Bone marrow (tissue), 2 donors: ENCODE data around the gene PAK2.
A peak's percentile ranks its signal among the peaks of the same experiment; 100 is the strongest.
"Not testable (repeated sequence)": the region's sequence is repeated elsewhere in the genome, so short reads cannot be mapped to it uniquely, and the experiment has no call there.

Source experiments
- DNase-seq, 2 donors: peaks; one replicate each; lab custom pipeline; 2025; lab: John Stamatoyannopoulos, UW

Gene PAK2

DNA sequence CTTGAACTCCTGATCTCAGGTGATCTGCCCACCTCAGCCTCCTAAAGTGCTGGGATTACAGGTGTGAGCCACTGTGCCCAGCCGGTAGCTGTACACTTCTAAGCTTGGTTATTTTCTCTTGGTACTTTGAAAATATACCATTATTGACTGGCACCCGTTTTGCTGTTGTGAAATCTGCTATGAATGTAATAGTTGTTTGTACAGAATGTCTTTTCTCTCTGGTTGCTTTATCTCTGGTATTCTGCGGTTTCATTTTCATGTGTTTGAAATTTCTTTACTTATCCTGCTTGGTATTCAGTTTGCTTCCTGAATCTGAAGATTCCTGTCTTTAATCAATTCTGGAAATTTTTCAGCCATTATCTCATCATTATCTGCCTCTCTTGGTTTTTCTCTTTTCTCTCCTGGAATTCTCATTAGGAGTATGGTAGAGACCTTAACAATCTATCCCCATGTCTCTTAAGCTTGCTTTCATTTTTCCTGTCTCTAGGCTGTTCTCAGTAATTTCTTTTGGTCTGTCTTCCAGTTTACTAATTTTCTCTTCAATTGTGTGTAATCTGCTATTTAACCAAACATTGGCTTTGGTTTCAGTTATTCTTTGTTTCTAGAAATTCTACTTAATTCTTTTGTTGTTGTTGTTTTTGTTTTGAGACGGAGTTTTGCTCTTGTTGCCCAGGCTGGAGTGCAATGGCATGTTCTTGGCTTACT is 2.8 kb upstream of the PAK2 start:
- DNase-seq = no peak

DNA sequence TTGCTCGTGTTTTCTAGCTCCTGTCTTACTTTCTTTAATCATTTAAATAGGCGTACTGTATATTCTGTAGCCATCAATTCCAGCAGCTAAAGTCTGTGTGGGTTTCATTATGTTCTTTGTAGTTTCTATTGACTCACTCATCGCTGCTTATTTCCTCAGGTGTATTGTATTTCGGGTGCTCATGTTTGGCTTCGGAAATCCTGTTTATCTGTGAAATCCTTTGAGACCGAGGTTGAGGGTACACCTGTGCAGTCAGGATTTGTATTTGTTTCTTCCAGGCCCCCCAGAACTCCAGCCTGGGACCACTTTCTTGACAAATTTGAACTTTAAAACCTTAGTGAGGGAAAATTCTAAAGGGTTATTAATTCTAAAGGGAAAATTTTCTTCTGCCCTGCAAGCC is 2.0 kb upstream of the PAK2 start:
- no peak for DNase-seq

DNA sequence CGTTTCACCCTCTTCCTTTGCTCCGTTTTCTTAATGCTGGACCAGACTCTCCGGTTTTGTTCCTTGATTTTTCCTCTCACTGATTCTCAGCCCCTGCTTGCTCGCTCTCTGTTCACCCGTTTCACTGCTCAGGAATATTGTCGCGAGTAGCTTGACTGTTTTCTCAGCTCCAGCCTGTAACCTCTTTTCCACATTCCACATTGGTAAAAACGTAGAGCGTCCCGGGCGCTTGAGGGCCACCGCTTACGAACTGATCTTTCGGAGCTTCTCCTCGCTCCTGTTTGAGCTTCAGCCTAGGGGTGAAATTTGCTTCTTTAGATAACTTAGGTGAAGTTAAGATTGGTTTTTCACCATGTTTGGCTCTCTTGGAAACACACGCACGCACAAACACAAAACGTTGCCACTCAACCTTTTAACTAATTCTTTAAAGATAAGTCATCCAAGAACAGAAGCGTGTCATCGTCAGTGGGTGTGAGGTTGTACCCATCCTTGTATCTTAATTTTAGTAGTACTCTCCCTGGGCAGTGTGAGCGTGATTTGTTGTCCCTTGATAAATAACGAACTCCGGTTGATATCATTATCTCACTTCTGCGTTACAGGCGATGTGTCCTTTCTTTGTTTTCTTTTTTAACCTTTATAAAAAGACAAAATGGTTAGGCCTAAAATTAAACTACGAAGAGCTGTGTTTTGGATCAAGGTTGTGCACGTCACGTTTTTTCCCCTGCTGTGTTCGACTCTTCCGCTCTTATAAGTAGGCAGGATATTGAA is 1.0 kb downstream of the PAK2 start:
- no peak for DNase-seq

DNA sequence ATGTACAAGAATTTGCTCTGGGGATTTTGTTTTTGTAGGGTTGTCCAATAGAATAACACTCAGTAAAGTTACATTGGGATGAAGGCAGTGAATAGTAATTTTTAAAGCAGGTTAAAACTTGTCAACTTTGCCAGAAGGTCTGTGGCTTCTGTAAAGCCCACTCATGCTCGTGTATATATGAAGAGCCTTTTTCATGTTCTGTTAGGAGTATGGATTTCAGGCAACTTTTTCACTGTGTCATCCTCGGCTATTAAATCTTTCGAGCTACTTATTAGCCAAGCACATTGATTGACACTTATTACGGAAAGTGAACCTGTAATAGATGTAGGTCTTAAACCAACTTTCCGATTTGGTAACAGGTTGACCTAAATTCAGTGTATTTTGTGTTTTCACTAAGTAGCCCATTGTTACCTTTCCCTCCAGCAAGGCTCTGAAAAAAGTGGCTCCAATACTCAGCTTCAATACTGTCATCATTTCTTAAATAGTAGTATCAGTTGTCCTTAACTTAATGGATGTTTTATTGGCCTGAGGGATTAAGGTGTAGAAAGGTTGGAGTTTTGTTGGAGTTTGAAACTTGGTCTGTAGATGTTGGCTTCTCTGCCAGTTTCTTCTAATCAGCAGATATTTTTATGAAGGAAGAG is 1.7 kb downstream of the PAK2 start:
- DNase-seq = no peak

DNA sequence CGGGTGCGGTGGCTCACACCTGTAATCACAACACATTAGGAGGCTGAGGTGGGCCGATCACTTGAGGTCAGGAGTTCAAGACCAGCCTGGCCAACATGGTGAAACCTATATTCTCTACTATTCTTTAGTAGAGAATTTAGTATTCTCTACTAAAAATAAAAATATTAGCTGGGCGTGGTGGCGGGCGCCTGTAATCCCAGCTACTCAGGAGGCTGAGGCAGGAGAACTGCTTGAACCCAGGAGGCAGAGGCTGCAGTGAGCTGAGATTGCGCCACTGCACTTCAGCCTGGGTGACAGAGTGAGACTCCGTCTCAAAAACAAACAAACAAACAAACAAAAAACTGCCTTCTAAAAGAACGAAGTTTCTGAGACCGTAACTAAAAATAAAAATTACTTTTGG is 3.9 kb downstream of the PAK2 start:
- DNase-seq = not testable (repeated sequence)

DNA sequence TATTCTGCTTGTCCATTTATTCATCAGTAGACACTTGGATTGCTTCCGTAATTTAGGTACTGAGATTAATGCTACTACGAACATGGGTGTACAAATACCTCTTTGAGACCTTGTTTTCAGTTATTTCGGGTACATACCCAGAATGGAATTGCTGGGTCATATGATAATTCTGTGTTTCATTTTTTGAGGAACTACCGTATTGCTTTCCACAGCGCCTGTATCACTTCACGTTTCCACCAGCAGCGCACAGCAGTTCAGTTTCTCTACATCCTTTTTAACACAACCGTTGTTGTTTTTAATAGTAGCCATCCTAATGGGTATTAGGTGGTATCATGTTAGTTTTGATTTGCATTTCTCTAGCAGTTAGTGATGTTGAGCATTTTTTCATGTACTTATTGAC is 9.5 kb downstream of the PAK2 start:
- no peak for DNase-seq

DNA sequence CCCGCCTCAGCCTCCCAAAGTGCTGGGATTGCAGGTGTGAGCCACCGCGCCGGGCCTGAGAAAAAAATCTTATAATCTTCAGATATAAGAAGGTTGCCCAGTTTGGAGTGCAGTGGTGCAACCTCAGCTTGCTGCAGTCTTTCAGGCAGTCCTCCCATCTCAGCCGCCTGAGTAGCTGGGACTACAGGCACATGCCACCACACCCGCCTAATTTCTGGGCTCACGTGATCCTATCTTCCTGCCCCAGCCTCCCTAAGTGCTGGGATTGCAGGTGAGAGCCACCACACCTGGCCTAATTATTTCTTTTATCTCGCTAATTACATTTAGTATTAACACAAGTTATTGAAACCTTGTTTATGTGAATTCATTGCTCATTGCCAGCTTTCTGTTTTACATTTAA is 13.5 kb downstream of the PAK2 start:
- DNase-seq = no peak

DNA sequence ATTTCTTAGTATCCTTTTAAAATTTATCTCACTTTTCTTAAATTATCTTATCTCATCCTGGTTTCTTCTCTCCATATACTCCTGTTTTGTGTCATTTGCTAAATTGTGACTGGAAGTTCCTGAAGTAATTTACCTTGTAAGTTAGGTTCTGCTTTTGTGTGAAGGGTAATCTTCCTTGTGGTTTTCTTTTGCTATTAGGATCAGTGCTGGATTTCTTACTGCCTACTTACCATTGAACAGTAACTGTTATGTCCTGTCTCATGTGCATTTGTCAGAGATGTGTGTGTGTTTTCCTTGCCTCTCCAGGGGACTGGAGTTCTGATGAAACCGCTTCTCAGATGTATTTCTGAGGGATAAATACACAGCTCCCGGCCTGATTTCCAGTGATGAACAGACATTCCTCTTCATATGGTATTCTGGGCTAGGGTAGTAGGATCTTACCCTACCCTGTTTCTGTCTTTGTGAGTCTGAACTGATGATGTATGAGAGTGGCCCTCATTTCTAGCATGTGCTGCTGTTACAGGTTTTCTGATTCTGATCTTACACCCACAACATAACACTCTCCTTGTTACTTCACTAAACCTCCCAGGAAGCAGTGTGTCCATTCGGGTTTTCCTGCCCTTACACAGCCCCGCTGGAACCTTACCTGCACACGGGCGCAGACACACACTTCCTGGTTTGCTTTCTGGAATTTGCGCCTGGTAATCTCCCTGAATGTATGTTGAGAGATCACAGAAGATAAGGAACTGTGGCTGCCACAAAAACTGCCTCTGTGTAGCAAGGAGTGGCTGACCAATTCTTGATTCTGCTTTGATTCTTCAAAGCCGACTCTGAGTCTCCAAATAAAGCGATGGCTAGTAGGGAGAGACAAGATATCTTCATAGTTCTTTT is 14.7 kb downstream of the PAK2 start:
- no peak for DNase-seq

DNA sequence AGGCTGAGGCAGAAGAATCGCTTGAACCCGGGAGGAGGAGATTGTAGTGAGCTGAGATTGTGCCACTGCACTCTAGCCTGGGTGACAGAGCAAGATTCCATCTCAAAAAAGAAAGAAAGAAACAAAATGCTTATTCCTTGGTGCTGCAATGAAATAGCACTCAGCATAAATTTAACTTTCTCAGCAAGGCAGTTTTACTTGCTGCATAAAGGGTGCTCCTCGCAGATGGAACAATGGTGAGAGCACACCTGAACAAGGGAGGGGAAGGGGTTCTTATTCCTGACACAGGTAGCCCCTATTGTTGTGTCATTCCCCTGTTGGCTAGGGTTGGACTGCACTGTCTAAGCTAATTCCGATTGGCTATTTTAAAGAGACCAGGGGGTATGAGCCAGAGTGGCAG is 17.1 kb downstream of the PAK2 start:
- no peak for DNase-seq

DNA sequence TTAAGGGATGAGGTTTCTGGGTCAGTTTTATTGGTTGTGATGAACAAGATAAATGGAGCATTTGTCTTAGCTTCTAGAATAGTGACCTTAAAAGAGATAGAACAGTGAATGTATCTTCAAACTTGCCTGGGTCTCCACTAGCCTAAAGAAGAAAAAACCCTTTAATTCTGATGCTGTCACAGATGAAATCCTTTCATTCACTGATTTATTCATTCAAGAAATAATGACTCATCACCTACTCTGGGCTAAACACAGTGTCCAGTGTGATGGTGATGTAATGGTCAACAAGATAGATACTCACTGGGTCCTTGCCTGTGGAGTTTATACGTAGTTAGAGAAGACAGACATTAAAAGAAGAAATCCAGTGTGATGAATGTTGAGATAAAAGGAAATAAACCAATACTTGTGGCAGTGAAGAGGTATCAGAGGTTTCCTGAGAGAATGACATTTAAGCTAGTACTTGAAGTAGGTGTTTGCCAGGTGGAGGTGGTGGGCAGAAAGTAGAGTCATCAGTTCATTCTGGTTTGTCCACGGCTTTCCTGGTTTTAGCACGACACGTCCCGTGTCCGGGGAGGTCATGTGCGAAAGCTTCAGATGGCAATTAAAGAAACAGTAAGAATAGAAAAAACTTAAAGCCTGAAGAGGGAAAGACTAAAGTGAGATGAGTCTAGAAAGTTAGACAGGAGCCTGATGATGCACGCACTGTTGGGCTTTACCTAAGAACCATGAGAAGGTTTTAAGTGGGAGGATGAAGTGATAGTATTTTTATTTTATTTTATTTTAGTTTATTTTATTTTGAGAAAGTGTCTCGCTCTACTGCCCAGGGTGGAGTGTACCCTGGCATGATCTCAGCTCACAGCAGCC is 18.5 kb downstream of the PAK2 start:
- no peak for DNase-seq

DNA sequence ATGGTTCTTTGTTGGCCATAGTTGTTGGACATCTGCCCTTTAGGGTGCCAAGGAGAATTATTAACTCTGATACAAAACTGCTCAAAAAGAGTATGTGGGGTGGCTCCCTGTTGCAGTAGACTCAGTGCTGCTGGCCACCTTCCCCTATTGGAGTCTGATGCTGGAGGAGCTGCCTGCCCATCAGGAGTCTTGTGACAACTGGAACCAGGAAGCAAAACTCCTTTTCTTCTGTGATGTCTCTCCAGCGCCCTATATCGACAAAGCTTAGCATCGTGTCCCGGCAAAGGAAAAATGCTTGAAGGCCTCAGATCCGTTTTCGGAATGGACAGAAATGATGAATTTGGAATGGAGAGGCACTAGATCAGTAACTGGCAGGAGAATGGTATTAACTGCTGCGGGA is 23.5 kb downstream of the PAK2 start:
- DNase-seq = no peak

DNA sequence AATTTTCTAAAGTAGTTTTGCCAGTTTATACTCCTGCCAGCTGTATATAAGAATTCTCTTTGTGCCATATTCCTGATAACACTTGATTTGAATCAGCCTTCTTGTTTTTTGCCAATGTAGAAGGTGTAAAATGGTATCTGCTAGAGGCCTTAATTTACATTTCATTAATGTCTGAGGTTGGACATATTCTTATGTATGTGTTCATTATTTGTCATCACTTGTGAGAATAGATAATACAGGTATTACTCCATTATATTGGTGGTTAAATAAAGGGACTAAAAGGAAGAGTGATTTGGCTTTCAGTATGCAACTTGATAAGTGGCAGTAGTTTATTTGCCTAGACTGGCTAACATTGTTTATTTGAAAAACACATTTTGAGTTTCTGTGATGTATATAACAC is 25.8 kb downstream of the PAK2 start:
- no peak for DNase-seq

DNA sequence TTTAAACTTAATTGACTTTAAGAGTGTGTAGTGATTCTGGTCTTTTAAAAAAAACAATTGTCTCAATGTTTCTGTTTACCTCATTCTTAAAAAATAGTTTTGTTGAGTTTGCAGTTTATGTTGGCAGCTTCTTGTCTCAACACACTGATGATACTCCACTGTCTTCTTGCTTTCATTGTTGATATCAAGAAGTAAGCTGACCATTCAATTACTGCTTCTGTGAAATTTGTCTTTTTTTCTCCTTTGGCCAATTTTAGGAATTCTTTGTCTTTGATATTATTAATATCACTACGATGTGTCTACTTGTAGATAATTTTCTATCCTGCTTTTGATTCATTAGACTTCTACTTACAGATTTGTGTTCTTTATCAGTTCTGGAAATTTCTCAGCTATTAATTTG is 31.4 kb downstream of the PAK2 start:
- no peak for DNase-seq

DNA sequence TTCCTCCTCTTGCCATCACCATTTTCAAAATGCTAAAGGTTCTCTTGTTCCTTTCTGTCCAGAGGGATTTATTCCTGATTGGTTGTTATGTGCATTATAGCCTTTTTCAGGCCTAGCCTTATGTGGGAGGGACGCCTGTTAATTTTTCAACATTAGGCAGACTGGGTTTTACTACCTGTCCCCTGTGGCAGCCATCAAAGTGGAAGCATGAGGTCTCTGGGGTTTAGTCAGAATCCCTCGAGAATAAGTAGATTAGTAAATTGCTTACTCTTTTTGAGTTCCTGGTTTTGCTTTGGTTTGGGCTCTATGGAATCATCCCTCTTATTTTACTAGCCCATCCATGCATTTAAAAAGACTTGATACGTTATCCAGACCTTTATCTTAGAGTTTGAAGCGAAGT is 32.4 kb downstream of the PAK2 start:
- DNase-seq = no peak

DNA sequence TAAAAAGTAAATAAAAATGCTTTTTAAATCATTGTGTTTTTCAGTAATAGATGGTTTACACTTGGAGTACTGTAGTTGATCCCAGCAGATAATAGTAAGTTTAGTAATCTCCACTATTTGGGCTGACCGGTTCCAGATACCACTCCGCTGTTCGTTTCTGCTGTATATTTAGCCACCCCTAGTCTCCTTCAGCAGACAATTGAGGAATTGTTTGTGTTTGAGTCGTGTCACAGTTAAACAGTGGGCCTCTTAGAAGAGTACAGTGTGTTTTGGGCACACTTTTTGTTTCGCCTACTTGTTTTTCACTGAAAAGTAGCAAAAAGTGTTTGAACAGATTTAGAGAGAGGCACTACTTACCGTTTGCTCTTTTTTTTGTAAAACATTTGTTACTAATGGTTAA is 33.2 kb downstream of the PAK2 start:
- no peak for DNase-seq

DNA sequence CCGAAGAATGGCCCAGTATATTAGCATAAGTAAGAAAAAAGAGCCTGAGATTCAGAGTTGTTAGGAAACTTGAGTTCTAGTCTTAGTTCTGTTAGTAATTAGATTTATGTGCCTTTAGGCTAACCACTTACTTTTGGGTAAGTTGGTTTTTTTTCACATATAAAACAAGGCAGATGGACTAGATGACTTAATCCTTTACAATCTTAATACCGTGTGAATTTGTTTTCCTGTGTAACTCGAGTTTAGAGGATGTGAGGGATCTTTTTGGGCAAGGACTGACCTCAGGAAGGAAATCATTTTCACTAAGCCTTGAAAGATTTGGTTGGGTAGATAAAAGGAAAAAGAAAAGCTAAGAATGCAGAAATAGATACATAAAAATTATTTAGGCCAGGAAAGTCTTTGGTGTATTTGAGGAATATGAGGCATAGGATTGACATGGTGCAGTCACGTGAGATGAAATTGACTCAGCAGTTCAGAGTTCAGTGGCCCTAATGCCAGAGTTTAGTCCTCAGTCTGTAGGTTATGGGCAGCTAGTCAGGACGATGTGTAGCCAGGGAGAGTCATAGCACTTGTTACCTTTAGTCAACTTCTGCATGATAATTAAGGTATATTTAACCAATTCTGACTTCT is 34.6 kb downstream of the PAK2 start:
- peak in 1 of 2 donors; percentile 8 for DNase-seq

DNA sequence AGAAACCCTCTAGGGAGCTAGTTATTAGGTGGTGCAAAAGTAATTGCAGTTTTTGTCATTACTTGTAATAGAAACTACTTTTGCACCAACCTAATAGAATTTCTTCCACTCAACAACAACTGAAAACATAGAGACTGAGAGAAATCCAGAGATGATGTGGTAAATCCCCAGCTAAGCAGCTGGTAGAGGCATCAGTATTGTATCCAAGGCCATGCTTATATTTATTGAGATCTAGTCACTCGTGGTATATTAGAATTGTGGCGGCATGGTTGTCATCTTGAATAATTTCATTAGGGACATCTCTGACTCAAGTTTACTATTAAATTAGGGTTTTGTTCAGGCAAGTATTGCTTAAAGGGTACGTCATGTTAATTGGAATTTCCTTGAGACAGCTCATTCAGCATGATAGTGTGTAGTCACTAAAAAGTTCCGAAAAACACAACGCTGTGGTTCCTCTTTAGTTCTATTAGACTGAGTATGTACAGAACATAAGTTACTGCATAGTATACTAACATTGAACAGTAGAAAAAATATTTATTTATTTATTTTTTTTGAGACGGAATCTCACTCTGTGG is 35.3 kb downstream of the PAK2 start:
- DNase-seq = no peak

DNA sequence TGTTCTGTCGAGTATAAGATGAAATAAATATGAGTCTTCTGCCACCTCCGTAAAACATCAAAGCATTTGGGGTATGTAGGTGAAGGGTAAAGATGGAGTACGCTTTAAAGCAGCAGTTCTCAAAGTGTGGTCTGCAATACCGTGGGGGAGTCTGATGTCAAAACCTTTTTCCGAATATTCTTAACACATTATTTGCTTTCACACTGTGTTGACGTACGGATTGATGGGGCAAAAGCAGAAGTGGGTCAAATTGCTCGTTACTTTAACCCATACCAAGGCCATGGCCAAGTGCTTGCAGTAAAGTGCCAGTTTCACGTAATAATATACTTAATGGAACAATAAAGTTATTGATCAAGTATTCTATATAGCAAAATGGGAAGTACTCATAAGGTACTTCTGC is 36.3 kb downstream of the PAK2 start:
- DNase-seq = no peak

DNA sequence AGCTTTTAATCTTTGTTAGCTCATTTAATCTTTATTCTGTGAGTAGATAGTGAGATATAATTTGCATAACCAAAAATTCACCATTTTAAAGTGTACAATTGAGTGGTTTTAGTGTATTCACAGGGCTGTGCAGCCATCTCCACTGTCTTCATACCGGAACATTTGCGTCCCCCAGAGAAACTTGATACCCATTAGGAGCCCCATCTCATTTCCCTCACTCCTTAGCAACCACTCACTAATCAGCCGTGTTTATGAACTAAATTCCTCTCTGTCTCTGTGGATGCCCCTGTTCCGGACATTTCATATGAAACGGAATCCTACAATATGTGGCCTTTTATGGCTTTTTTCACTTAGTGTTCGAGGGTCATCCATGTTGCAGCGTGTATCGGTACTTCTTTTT is 38.2 kb downstream of the PAK2 start:
- no peak for DNase-seq

DNA sequence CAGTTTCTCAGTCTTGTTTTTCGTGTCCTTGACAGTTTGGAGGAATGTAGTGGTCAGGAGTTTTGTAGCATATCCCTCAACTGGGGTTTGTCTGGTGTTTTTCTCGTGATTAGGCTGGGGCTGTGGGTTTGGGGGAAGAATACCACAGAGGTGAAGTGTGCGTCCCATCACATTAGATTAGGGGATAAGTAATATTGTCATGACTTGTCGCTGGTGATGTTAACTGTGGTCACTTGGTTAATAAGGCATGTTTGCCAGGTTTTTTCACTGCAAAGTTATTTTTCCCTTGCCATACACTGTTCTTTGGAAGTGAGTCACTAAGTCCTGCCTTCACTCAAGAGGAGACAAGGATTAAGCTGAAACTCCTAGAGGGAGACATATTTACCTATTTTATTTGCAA is 39.1 kb downstream of the PAK2 start:
- DNase-seq = no peak

DNA sequence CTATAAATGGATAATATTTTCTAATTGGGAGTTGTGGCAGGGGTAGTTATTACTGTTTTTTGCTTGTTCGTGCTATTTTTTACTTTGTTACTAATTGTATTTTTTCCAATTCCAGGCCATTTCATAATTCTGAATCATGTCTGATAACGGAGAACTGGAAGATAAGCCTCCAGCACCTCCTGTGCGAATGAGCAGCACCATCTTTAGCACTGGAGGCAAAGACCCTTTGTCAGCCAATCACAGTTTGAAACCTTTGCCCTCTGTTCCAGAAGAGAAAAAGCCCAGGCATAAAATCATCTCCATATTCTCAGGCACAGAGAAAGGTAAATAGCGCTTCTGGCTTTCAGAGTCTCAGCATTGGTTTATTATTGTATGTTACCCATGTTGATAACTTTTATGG is 42.9 kb downstream of the PAK2 start:
- no peak for DNase-seq
